Measurements from ENCODE around the gene ERICH2.

ERICH2 gene

DNA sequence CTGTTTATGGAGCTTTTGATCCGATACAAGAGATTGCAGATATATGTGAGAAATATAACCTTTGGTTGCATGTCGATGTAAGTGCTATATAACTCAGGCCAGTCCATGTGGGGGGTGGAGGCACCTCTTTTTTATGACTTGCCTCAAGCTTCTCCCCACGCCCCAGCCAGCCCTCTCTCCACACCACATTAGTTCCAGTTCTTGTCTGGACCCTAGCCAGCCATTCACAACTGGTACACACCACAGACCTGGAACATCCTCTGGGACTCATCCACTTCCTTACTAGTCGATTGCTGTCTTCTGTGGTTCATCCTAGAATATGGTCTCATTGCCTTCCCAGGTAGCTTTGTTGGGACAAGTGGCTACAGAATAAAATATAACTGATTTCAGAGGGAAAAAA lies 77.5 kb downstream of the ERICH2 start:
- Histone ChIP-seq H3K27ac (ENCODE audit: low read depth, low read length) (no peak overlapping the region), H3K27me3 (ENCODE audit: control insufficient read depth, insufficient read depth, low read length) (no peaks in the 10 kb centered on the region), H3K9me3 (ENCODE audit: control insufficient read depth, insufficient read depth, low read length) (no peaks in the 10 kb centered on the region), H3K36me3 (ENCODE audit: control insufficient read depth, insufficient read depth, low read length) (no peaks in the 10 kb centered on the region), H3K4me3 (ENCODE audit: low read depth, low read length) (no peak overlapping the region), H3K9ac (ENCODE audit: low read depth, low read length) (no peak overlapping the region), H3K4me1 (ENCODE audit: control insufficient read depth, insufficient read depth, low read length) (no peaks in the 10 kb centered on the region)

Data from HUES48 (cell line).